ENCODE measurements around the gene KRTAP9-2. TPM values are rescaled to one million over a fixed set of nuclear protein-coding genes. Genes with fewer than 3 reads are reported as not detected.

KRTAP9-2 gene
- total and polyA plus RNA-seq, 2 experiments from 2014 or later = not detected

DNA sequence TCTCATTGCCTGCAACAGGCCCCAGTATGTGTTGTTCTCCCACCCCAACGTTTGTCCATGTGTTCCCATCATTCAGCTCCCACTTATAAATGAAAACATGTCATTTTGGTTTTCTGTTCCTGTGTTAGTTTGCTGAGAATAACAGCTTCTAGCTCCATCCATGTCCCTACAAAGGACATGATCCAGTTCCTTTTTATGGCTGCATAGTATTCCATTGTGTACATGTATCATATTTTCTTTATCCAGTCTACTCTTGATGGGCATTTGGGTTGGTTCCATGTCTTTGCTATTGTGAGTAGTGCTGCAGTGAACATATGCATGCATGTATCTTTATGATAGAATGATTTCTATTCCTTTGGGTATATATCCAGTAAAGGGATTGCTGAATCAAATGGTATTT is 10.8 kb upstream of the KRTAP9-2 start:
- H3K4me2 ChIP-seq = no peak overlapping the region
- DNase-seq (ENCODE audit: low spot score) = no peak
- no peaks in the 10 kb centered on the region for H3K4me1 ChIP-seq (ENCODE audit: insufficient read depth)
- no peaks in the 10 kb centered on the region for H3K9me3 ChIP-seq (ENCODE audit: low read depth)
- H3K27ac ChIP-seq = no peak overlapping the region
- H3K27me3 ChIP-seq = peaks cover 3% of the 10 kb centered on the region
- H2AFZ ChIP-seq = no peak overlapping the region
- no peaks in the 10 kb centered on the region for H3K79me2 ChIP-seq
- no peaks in the 10 kb centered on the region for H3K9me2 ChIP-seq (replicated peaks; ENCODE audit: insufficient read depth)
- TF ChIP-seq EZH2phosphoT487 (IDR thresholded peaks at IDR 0.05; ENCODE audit: low read depth, severe bottlenecking, unreplicated experiment) (no peak), EZH2 (IDR thresholded peaks at IDR 0.05; ENCODE audit: borderline replicate concordance) (no peak)
- TF ChIP-seq, protein P1, sequence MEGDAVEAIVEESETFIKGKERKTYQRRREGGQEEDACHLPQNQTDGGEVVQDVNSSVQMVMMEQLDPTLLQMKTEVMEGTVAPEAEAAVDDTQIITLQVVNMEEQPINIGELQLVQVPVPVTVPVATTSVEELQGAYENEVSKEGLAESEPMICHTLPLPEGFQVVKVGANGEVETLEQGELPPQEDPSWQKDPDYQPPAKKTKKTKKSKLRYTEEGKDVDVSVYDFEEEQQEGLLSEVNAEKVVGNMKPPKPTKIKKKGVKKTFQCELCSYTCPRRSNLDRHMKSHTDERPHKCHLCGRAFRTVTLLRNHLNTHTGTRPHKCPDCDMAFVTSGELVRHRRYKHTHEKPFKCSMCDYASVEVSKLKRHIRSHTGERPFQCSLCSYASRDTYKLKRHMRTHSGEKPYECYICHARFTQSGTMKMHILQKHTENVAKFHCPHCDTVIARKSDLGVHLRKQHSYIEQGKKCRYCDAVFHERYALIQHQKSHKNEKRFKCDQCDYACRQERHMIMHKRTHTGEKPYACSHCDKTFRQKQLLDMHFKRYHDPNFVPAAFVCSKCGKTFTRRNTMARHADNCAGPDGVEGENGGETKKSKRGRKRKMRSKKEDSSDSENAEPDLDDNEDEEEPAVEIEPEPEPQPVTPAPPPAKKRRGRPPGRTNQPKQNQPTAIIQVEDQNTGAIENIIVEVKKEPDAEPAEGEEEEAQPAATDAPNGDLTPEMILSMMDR (IDR thresholded peaks at IDR 0.05; ENCODE audit: poor library complexity) = no peak
- WGBS (ENCODE audit: low lambda C conversion rate, missing lambda C conversion rate) = 100% methylated on average over 1 of the region's 1 CpG
- no peak overlapping the region for H3K4me3 ChIP-seq
- no peaks in the 10 kb centered on the region for H4K20me1 ChIP-seq (ENCODE audit: insufficient read depth, poor library complexity, severe bottlenecking)
- no peaks in the 10 kb centered on the region for H3K36me3 ChIP-seq (replicated peaks; ENCODE audit: insufficient read depth, low read depth)

DNA sequence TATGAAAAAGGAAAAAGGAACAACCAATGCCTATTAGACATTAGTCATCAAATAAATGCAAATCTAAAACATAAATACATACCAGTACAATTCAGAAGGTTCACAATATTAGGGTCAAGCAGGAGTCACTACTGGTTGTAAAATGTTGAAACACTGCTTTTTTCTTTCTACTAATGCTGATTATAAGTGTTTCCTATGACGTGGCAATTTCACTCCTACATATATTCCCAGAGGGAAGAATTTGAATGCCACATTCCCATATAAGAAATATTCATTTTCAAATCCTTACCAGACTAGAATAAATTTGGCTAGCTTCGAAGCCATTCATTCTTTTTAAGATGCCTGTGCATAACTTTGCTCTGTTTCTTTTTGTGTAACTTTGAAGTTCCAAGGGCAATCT is 2.6 kb upstream of the KRTAP9-2 start:
- no peak overlapping the region for H3K4me3 ChIP-seq
- H3K4me2 ChIP-seq = no peak overlapping the region
- H3K27ac ChIP-seq = no peak overlapping the region
- no peaks in the 10 kb centered on the region for H3K79me2 ChIP-seq
- no peaks in the 10 kb centered on the region for H3K36me3 ChIP-seq (replicated peaks; ENCODE audit: insufficient read depth, low read depth)
- peaks cover 6% of the 10 kb centered on the region for H3K27me3 ChIP-seq
- TF ChIP-seq EZH2 (IDR thresholded peaks at IDR 0.05; ENCODE audit: borderline replicate concordance) = no peak
- TF ChIP-seq, protein P1 (IDR thresholded peaks at IDR 0.05; ENCODE audit: poor library complexity) = no peak
- no peak for TF ChIP-seq EZH2phosphoT487 (IDR thresholded peaks at IDR 0.05; ENCODE audit: low read depth, severe bottlenecking, unreplicated experiment)
- H4K20me1 ChIP-seq (ENCODE audit: insufficient read depth, poor library complexity, severe bottlenecking) = no peaks in the 10 kb centered on the region
- H2AFZ ChIP-seq = no peak overlapping the region
- 89% methylated on average over 2 of the region's 2 CpGs for WGBS (ENCODE audit: low lambda C conversion rate, missing lambda C conversion rate)
- H3K9me3 ChIP-seq (ENCODE audit: low read depth) = no peaks in the 10 kb centered on the region
- no peak for DNase-seq (ENCODE audit: low spot score)
- H3K9me2 ChIP-seq (replicated peaks; ENCODE audit: insufficient read depth) = no peaks in the 10 kb centered on the region
- no peaks in the 10 kb centered on the region for H3K4me1 ChIP-seq (ENCODE audit: insufficient read depth)

DNA sequence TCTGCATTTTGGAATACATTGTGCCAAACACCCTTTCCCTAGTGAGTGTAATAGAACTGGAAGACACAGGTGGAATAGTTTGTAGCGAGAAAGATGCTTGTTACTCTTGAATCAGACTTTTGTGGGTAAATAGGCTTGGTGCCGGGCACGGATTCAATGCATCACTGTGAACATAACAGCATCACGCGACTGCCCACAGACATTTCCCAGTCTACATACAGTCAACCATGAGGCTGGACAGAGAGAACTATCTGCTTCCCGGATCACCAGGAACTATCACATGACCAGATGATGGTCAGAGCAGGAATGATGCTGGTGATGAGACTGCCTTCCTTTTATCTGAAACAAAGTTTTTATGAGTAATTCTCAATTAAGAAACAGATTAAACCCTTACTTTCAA is 397 bp upstream of the KRTAP9-2 start:
- TF ChIP-seq, protein P1 (IDR thresholded peaks at IDR 0.05; ENCODE audit: poor library complexity) = no peak
- TF ChIP-seq EZH2 (IDR thresholded peaks at IDR 0.05; ENCODE audit: borderline replicate concordance) (no peak), EZH2phosphoT487 (IDR thresholded peaks at IDR 0.05; ENCODE audit: low read depth, severe bottlenecking, unreplicated experiment) (no peak)
- no peak overlapping the region for H3K27ac ChIP-seq
- no peaks in the 10 kb centered on the region for H3K9me2 ChIP-seq (replicated peaks; ENCODE audit: insufficient read depth)
- H3K79me2 ChIP-seq = no peaks in the 10 kb centered on the region
- DNase-seq (ENCODE audit: low spot score) = no peak
- H3K36me3 ChIP-seq (replicated peaks; ENCODE audit: insufficient read depth, low read depth) = no peaks in the 10 kb centered on the region
- H3K27me3 ChIP-seq = peaks cover 11% of the 10 kb centered on the region
- H3K4me2 ChIP-seq = no peak overlapping the region
- no peaks in the 10 kb centered on the region for H4K20me1 ChIP-seq (ENCODE audit: insufficient read depth, poor library complexity, severe bottlenecking)
- no peaks in the 10 kb centered on the region for H3K9me3 ChIP-seq (ENCODE audit: low read depth)
- WGBS (ENCODE audit: low lambda C conversion rate, missing lambda C conversion rate) = 95% methylated on average over 6 of the region's 6 CpGs
- no peak overlapping the region for H2AFZ ChIP-seq
- H3K4me3 ChIP-seq = no peak overlapping the region
- H3K4me1 ChIP-seq (ENCODE audit: insufficient read depth) = no peaks in the 10 kb centered on the region

DNA sequence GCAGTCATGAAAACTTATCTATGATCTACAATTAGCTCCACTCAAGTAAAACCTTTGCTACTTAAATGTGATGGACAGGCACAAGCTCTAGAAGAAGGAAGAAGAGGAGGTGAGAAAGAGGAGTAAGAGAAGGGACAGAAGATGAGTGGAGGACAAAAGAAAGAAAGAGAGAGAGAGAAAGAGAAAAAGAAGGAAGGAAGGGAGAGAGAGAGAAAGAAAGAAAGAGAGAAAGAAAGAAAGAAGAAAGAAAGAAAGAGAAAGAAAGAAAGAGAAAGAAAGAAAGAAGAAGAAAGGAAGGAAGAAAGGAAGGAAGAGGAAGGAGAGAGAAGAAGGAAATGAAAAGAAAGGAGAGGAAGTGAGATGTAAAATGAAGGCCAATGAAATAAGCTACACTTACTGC is 3.6 kb downstream of the KRTAP9-2 start:
- H3K36me3 ChIP-seq (replicated peaks; ENCODE audit: insufficient read depth, low read depth) = no peaks in the 10 kb centered on the region
- H3K79me2 ChIP-seq = no peaks in the 10 kb centered on the region
- no peak overlapping the region for H3K4me3 ChIP-seq
- H3K9me2 ChIP-seq (replicated peaks; ENCODE audit: insufficient read depth) = no peaks in the 10 kb centered on the region
- no peak for DNase-seq (ENCODE audit: low spot score)
- H3K4me2 ChIP-seq = no peak overlapping the region
- no peaks in the 10 kb centered on the region for H3K4me1 ChIP-seq (ENCODE audit: insufficient read depth)
- H3K27ac ChIP-seq = no peak overlapping the region
- no peaks in the 10 kb centered on the region for H3K9me3 ChIP-seq (ENCODE audit: low read depth)
- no peak for TF ChIP-seq EZH2 (IDR thresholded peaks at IDR 0.05; ENCODE audit: borderline replicate concordance)
- no peak for TF ChIP-seq EZH2phosphoT487 (IDR thresholded peaks at IDR 0.05; ENCODE audit: low read depth, severe bottlenecking, unreplicated experiment)
- TF ChIP-seq, protein P1 (IDR thresholded peaks at IDR 0.05; ENCODE audit: poor library complexity) = no peak
- H3K27me3 ChIP-seq = peaks cover 28% of the 10 kb centered on the region
- no peak overlapping the region for H2AFZ ChIP-seq
- H4K20me1 ChIP-seq (ENCODE audit: insufficient read depth, poor library complexity, severe bottlenecking) = no peaks in the 10 kb centered on the region

All from hepatocyte (in vitro differentiated cells).